ENCODE data around the gene RAB6D.
"Not testable (repeated sequence)": the region's sequence is repeated elsewhere in the genome, so short reads cannot be mapped to it uniquely, and the experiment has no call there.

- TF ChIP-seq, protein P1, sequence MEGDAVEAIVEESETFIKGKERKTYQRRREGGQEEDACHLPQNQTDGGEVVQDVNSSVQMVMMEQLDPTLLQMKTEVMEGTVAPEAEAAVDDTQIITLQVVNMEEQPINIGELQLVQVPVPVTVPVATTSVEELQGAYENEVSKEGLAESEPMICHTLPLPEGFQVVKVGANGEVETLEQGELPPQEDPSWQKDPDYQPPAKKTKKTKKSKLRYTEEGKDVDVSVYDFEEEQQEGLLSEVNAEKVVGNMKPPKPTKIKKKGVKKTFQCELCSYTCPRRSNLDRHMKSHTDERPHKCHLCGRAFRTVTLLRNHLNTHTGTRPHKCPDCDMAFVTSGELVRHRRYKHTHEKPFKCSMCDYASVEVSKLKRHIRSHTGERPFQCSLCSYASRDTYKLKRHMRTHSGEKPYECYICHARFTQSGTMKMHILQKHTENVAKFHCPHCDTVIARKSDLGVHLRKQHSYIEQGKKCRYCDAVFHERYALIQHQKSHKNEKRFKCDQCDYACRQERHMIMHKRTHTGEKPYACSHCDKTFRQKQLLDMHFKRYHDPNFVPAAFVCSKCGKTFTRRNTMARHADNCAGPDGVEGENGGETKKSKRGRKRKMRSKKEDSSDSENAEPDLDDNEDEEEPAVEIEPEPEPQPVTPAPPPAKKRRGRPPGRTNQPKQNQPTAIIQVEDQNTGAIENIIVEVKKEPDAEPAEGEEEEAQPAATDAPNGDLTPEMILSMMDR (CRISPR knock-in tag; IDR thresholded peaks at IDR 0.05): not testable (repeated sequence)
- TF ChIP-seq RAD21 (CRISPR knock-in tag; IDR thresholded peaks at IDR 0.05); MXI1 (IDR thresholded peaks at IDR 0.05; ENCODE audit: borderline replicate concordance, low read depth, low read length); NFE2L1 (CRISPR knock-in tag; IDR thresholded peaks at IDR 0.05; ENCODE audit: borderline replicate concordance); CERS6 (CRISPR knock-in tag; IDR thresholded peaks at IDR 0.05); ZBTB4 (CRISPR knock-in tag; IDR thresholded peaks at IDR 0.05; ENCODE audit: borderline replicate concordance); POLR2G (IDR thresholded peaks at IDR 0.05; ENCODE audit: low read depth, low read length); RFXAP (CRISPR knock-in tag; IDR thresholded peaks at IDR 0.05; ENCODE audit: borderline replicate concordance); TARDBP (CRISPR knock-in tag; IDR thresholded peaks at IDR 0.05); PRPF4 (IDR thresholded peaks at IDR 0.05; ENCODE audit: low read depth, low read length, poor library complexity, severe bottlenecking); FOSL2 (CRISPR knock-in tag; IDR thresholded peaks at IDR 0.05); MLLT10 (CRISPR knock-in tag; IDR thresholded peaks at IDR 0.05); ZFP82 (CRISPR knock-in tag; IDR thresholded peaks at IDR 0.05; ENCODE audit: borderline replicate concordance); JARID2 (CRISPR knock-in tag; IDR thresholded peaks at IDR 0.05; ENCODE audit: insufficient replicate concordance): not testable (repeated sequence)
Observed at GRCh38 chr2:131391953-131392352, 28.0 kb upstream of the RAB6D start.
